HepG2 (cell line): ENCODE measurements around the gene PRKD2. TPM values are rescaled to one million over a fixed set of nuclear protein-coding genes. Genes with fewer than 3 reads are reported as not detected.

ENCODE experiments used
- ARNT ChIP-seq: fragments of 450-650 bp; IDR thresholded peaks from 2 replicates; pipeline ENCODE4 v1.6.1; 2017
- CBX5 ChIP-seq: sonication (generic); formaldehyde crosslinking; IDR thresholded peaks from 2 replicates; pipeline ENCODE4 v1.4.0; 2020; ENCODE audit warnings: missing genetic modification reagents, borderline replicate concordance
- HDAC2 ChIP-seq: sonication (generic); formaldehyde crosslinking; IDR thresholded peaks from 2 replicates; pipeline ENCODE4 v1.4.0; 2020; ENCODE audit warnings: missing genetic modification reagents
- KDM1A ChIP-seq: IDR thresholded peaks from 2 replicates; pipeline ENCODE4 v1.6.1; 2016; ENCODE audit warnings: missing compliant biosample characterization
- MAZ ChIP-seq, 2 experiments: sonication (generic) in 1 of 2; formaldehyde crosslinking in 1 of 2; IDR thresholded peaks; 2 replicates each; pipeline versions ENCODE4 v1.5.0 to v1.6.1; 2012 to 2020; ENCODE audit warnings: low read depth in 2 of 2, mild to moderate bottlenecking in 2 of 2, borderline replicate concordance in 1 of 2, improper control_type of control experiment in 1 of 2, low read length in 1 of 2, missing genetic modification reagents in 1 of 2, moderate library complexity in 1 of 2
- RBAK ChIP-seq: sonication (generic); formaldehyde crosslinking; IDR thresholded peaks from 2 replicates; pipeline ENCODE4 v1.5.1; 2020; ENCODE audit warnings: mild to moderate bottlenecking, missing genetic modification reagents
- TEAD3 ChIP-seq: optimal IDR thresholded peaks from 2 replicates; pipeline ENCODE3; 2016; ENCODE audit warnings: borderline replicate concordance
- ZBTB42 ChIP-seq: sonication (generic); formaldehyde crosslinking; IDR thresholded peaks from 2 replicates; pipeline ENCODE4 v1.5.0; 2020; ENCODE audit warnings: mild to moderate bottlenecking, missing genetic modification reagents
- ZKSCAN5 ChIP-seq: sonication (generic); formaldehyde crosslinking; IDR thresholded peaks from 2 replicates; pipeline ENCODE4 v1.5.1; 2020; ENCODE audit warnings: mild to moderate bottlenecking, missing genetic modification reagents
- ZNF180 ChIP-seq: sonication (generic); formaldehyde crosslinking; IDR thresholded peaks from 2 replicates; pipeline ENCODE4 v1.4.0; 2020; ENCODE audit warnings: low read depth, missing genetic modification reagents, borderline replicate concordance
- ZNF292 ChIP-seq: sonication (generic); formaldehyde crosslinking; IDR thresholded peaks from 2 replicates; pipeline ENCODE4 v1.8.1; 2022; ENCODE audit warnings: mild to moderate bottlenecking, low read depth, missing genetic modification reagents, borderline replicate concordance
- ZNF563 ChIP-seq: sonication (generic); formaldehyde crosslinking; IDR thresholded peaks from 2 replicates; pipeline ENCODE4 v1.8.0; 2022; ENCODE audit warnings: mild to moderate bottlenecking, moderate library complexity, missing genetic modification reagents
- ZNF629 ChIP-seq: sonication (generic); formaldehyde crosslinking; conservative IDR thresholded peaks from 2 replicates; pipeline ENCODE4 v1.5.0; 2020; ENCODE audit warnings: missing genetic modification reagents
- polyA plus RNA-seq, 8 experiments: library from polyadenylated mRNA; depleted of rRNA in 3 of 8; stranded (reverse) in 7 of 8; unstranded in 1 of 8; fragments of >200 nt; fragmentation: Illumina TruSeq in 4 of 8; extraction: Trizol in 4 of 8; gene quantifications; 2 replicates each; pipeline versions ENCODE4 v1.2.1 to v1.2.3, GENCODE V29; 2011 to 2016; ENCODE audit warnings: low read depth in 4 of 8, missing spikeins in 1 of 8, mixed read lengths in 1 of 8; ENCODE audit not compliant: insufficient read depth in 1 of 8
- total RNA-seq, 5 experiments: library from RNA; depleted of rRNA; stranded (reverse); fragments of >200 nt; fragmentation: Illumina TruSeq; extraction: Trizol; gene quantifications; 2 replicates each; pipeline ENCODE4 v1.2.3, GENCODE V29; 2016; ENCODE audit warnings: low read depth in 1 of 5
- TF ChIP-seq, protein P1 (sequence below): sonication (generic); formaldehyde crosslinking; IDR thresholded peaks from 2 replicates; pipeline ENCODE4 v1.4.0; 2020; ENCODE audit warnings: mild to moderate bottlenecking, missing genetic modification reagents, borderline replicate concordance
- TF ChIP-seq, protein P2 (sequence below): sonication (generic); formaldehyde crosslinking; IDR thresholded peaks from 2 replicates; pipeline ENCODE4 v1.4.0; 2020; ENCODE audit warnings: missing genetic modification reagents
- TF ChIP-seq, protein P3 (sequence below): sonication (generic); formaldehyde crosslinking; IDR thresholded peaks from 2 replicates; pipeline ENCODE4 v1.8.1; 2023; ENCODE audit warnings: missing genetic modification reagents, mild to moderate bottlenecking, borderline replicate concordance
- TF ChIP-seq, protein P4 (sequence below): sonication (generic); formaldehyde crosslinking; IDR thresholded peaks from 2 replicates; pipeline ENCODE4 v1.5.0; 2020; ENCODE audit warnings: missing genetic modification reagents
- TF ChIP-seq, protein P5 (sequence below): sonication (generic); formaldehyde crosslinking; IDR thresholded peaks from 2 replicates; pipeline ENCODE4 v1.8.1; 2023; ENCODE audit warnings: missing genetic modification reagents, inconsistent platforms, borderline replicate concordance
- TF ChIP-seq, protein P6 (sequence below): sonication (generic); formaldehyde crosslinking; IDR thresholded peaks from 2 replicates; pipeline ENCODE4 v1.4.0; 2020; ENCODE audit warnings: missing genetic modification reagents

Gene PRKD2
- total and polyA plus RNA-seq, 2 of the 13 experiments (the other 11 are each of a cell fraction or from before 2014, with no cell fraction given): 6.7 to 7.3 TPM

DNA sequence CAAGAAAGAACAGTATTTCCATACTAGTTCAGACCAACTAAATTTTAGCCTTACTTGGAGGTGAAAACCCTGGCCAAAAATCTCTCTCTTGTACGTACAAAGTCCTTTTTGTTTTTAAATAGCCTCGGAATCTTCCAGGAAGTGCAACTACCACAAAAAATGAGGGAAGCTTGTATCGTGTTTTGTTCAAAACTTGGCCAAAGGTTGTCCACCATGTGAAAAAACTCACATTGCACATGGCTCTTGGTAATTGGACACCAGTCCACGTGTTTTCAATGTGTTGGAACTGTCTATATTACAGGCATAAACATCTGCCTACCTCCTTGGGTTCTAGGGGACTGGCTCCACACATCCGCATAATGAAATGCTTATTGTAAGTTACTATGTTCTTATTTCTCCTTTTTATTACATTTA is 44.5 kb upstream of the PRKD2 start (continued):
- TF ChIP-seq, protein P1, sequence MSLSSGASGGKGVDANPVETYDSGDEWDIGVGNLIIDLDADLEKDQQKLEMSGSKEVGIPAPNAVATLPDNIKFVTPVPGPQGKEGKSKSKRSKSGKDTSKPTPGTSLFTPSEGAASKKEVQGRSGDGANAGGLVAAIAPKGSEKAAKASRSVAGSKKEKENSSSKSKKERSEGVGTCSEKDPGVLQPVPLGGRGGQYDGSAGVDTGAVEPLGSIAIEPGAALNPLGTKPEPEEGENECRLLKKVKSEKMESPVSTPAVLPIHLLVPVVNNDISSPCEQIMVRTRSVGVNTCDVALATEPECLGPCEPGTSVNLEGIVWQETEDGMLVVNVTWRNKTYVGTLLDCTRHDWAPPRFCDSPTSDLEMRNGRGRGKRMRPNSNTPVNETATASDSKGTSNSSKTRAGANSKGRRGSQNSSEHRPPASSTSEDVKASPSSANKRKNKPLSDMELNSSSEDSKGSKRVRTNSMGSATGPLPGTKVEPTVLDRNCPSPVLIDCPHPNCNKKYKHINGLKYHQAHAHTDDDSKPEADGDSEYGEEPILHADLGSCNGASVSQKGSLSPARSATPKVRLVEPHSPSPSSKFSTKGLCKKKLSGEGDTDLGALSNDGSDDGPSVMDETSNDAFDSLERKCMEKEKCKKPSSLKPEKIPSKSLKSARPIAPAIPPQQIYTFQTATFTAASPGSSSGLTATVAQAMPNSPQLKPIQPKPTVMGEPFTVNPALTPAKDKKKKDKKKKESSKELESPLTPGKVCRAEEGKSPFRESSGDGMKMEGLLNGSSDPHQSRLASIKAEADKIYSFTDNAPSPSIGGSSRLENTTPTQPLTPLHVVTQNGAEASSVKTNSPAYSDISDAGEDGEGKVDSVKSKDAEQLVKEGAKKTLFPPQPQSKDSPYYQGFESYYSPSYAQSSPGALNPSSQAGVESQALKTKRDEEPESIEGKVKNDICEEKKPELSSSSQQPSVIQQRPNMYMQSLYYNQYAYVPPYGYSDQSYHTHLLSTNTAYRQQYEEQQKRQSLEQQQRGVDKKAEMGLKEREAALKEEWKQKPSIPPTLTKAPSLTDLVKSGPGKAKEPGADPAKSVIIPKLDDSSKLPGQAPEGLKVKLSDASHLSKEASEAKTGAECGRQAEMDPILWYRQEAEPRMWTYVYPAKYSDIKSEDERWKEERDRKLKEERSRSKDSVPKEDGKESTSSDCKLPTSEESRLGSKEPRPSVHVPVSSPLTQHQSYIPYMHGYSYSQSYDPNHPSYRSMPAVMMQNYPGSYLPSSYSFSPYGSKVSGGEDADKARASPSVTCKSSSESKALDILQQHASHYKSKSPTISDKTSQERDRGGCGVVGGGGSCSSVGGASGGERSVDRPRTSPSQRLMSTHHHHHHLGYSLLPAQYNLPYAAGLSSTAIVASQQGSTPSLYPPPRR (CRISPR knock-in tag): no peak
- TF ChIP-seq, protein P2, sequence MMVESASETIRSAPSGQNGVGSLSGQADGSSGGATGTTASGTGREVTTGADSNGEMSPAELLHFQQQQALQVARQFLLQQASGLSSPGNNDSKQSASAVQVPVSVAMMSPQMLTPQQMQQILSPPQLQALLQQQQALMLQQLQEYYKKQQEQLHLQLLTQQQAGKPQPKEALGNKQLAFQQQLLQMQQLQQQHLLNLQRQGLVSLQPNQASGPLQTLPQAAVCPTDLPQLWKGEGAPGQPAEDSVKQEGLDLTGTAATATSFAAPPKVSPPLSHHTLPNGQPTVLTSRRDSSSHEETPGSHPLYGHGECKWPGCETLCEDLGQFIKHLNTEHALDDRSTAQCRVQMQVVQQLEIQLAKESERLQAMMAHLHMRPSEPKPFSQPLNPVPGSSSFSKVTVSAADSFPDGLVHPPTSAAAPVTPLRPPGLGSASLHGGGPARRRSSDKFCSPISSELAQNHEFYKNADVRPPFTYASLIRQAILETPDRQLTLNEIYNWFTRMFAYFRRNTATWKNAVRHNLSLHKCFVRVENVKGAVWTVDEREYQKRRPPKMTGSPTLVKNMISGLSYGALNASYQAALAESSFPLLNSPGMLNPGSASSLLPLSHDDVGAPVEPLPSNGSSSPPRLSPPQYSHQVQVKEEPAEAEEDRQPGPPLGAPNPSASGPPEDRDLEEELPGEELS (CRISPR knock-in tag): no peak
- TF ChIP-seq KDM1A: no peak
- TF ChIP-seq, protein P3, sequence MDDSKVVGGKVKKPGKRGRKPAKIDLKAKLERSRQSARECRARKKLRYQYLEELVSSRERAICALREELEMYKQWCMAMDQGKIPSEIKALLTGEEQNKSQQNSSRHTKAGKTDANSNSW (CRISPR knock-in tag): no peak
- no peak for TF ChIP-seq ZNF180
- no peak for TF ChIP-seq ZBTB42 (CRISPR knock-in tag)
- TF ChIP-seq ZKSCAN5 (CRISPR knock-in tag): no peak
- TF ChIP-seq ZNF629 (CRISPR knock-in tag): no peak
- TF ChIP-seq MAZ (IDR thresholded peaks at IDR 0.05; ENCODE audit: borderline replicate concordance, low read depth, low read length): no peak
- TF ChIP-seq MAZ (CRISPR knock-in tag; IDR thresholded peaks at IDR 0.05; ENCODE audit: low read depth): no peak
- TF ChIP-seq RBAK: no peak
- TF ChIP-seq, protein P4, sequence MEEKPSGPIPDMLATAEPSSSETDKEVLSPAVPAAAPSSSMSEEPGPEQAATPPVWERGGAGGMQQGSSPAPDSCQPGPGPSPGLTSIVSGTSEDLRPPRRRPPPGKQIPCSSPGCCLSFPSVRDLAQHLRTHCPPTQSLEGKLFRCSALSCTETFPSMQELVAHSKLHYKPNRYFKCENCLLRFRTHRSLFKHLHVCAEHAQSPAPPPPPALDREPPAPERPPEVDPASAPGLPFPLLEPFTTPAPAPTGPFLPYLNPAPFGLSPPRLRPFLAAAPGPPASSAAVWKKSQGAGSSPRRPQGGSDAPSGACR (CRISPR knock-in tag): 0 out of 2 replicates have a peak, but pooled peaks have one; percentile 33
- TF ChIP-seq, protein P5, sequence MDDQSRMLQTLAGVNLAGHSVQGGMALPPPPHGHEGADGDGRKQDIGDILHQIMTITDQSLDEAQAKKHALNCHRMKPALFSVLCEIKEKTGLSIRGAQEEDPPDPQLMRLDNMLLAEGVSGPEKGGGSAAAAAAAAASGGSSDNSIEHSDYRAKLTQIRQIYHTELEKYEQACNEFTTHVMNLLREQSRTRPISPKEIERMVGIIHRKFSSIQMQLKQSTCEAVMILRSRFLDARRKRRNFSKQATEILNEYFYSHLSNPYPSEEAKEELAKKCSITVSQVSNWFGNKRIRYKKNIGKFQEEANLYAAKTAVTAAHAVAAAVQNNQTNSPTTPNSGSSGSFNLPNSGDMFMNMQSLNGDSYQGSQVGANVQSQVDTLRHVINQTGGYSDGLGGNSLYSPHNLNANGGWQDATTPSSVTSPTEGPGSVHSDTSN (CRISPR knock-in tag): no peak
- TF ChIP-seq ZNF563 (CRISPR knock-in tag): 0 out of 2 replicates have a peak, but pooled peaks have one; percentile 29
- TF ChIP-seq HDAC2 (CRISPR knock-in tag): 0 out of 2 replicates have a peak, but pooled peaks have one; percentile 24
- TF ChIP-seq ZNF292 (CRISPR knock-in tag): no peak
- TF ChIP-seq, protein P6, sequence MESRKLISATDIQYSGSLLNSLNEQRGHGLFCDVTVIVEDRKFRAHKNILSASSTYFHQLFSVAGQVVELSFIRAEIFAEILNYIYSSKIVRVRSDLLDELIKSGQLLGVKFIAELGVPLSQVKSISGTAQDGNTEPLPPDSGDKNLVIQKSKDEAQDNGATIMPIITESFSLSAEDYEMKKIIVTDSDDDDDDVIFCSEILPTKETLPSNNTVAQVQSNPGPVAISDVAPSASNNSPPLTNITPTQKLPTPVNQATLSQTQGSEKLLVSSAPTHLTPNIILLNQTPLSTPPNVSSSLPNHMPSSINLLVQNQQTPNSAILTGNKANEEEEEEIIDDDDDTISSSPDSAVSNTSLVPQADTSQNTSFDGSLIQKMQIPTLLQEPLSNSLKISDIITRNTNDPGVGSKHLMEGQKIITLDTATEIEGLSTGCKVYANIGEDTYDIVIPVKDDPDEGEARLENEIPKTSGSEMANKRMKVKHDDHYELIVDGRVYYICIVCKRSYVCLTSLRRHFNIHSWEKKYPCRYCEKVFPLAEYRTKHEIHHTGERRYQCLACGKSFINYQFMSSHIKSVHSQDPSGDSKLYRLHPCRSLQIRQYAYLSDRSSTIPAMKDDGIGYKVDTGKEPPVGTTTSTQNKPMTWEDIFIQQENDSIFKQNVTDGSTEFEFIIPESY (CRISPR knock-in tag): no peak
- no peak for TF ChIP-seq CBX5 (CRISPR knock-in tag)
- TF ChIP-seq TEAD3 (CRISPR knock-in tag): peak; percentile 44
- no peak for TF ChIP-seq ARNT
